HPDE6-E6E7 (cell line): ENCODE measurements around the gene TCF15.
"Not testable (repeated sequence)": the region's sequence is repeated elsewhere in the genome, so short reads cannot be mapped to it uniquely, and the experiment has no call there.

ENCODE experiments used
- DNase-seq: peaks from one replicate; pipeline ENCODE4 v3.0.0; 2011; ENCODE audit warnings: missing footprints; ENCODE audit errors: extremely low spot score

Gene TCF15

DNA sequence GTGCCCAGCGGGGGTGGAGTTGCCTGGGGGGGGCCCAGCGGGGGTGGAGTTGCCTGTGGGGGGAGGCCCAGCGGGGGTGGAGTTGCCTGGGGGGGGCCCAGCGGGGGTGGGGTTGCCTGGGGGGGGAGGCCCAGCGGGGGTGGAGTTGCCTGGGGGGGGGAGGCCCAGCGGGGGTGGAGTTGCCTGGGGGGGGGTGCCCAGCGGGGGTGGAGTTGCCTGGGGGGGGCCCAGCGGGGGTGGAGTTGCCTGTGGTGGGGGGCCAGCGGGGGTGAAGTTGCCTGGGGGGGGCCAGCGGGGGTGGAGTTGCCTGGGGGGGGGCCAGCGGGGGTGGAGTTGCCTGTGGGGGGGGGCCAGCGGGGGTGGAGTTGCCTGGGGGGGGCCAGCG, 31.9 kb upstream of the TCF15 start:
- DNase-seq = not testable (repeated sequence)

DNA sequence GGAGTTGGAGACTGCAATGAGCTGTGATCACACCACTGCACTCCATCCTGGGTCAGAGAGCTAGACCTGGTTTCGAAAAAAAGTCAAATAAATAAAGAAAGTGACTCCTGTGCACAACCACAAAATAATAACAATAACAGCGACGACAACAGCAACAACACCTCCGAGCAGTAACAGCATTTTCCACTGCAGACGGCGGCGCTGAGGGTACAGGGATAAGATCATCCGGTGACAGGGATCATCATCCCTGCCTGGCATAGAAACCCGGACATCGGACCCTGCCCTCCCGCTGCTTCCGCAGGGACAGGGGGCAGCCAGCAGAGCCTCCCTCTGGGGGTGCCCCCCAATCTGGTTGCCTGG, 31.4 kb upstream of the TCF15 start:
- no peak for DNase-seq

DNA sequence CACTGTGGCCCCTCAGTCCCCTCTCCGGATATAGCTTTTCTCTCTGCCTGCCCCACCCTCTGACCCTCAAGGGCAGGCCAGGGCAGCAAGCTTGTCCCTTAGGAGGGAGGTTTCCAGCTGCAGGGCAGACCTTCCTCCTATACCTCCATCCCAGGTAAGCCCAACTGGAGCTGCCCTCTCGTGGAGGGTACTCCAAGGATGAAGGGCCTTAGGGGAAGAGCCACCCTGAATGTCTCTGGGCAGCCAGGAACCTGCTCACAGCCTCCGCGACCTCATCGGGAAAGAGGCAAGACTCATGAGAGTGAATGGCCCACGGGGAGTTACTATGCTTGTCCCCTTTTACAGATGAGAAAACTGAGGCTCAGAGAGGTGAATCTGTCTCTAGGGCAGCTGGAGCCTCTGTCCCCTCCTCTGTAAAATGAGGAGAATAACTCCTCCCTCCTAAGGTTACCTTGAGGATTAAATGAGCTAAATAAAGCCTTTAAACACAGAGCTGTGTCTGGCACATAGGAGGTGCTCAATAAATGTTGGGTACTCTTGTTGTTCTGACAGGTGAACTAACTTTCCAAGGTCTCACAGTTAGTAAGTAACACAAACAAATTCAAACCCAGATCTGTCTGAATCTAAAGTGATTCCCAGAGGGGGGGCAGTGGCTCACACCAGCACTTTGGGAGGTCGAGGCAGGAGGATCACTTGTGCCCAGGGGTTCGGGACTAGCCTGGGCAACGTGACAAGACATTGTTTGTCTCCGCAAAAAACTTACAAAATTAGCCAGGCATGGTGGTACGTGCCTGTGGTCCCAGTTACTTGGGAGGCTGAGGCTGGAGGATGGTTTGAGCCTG, 30.8 kb upstream of the TCF15 start:
- no peak for DNase-seq

DNA sequence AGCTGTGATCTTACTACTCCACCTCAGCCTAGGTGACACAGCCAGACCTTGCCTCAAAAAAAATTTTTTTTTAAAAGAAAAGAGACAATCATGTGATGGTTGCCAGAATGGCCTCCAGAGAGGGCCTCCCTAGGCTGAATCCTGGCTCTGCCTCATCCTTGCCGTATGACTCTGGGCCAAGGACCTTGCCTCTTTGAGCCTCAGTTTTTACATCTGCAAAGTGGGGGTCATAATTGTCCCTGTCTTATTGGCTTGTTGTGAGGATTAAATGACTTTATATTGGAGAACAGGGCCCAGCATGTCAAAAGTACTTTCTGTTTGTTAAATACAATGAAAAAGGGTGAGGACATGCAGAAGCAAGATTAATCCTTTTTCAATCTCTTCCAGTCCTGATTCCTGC, 28.5 kb upstream of the TCF15 start:
- no peak for DNase-seq

DNA sequence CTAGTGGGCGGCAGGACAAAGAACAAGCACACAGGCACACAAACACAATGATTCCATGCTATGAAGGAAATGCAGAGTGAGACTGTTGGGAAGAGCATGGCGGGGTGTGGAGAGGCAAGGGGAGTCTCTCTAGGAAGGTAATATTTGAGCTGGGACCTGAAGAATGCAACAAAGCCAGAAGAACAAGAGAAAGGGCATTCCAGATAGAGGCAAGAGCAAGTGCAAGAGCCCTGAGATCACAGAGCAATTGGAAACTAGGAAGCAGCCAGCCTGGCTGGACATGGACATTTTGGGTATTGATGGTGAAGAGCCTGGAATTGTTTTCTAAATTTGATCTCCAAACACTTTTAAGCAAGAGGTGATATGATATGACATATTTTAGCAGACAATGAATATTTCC, 27.4 kb upstream of the TCF15 start:
- DNase-seq = no peak

DNA sequence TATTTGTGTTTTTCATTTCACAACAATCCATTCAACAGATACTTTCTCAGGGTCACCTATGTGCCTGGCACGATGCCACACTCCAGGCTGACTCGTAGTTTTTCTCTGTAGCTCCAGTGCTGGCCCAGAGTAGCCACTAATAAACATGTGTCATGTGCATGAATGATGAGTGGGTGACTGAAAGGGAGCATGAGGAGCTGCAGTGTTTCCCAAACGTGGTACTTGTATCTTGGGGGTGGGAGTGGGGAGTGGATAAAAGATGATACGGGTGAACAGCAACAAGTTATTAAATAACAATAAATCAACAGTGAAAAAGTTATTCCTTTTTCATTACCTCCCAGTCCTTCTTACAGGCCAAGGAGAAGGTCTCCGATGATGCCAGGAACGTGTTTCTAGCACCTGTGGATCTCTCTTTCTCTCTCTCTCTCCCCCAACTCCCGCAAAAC, 25.8 kb upstream of the TCF15 start:
- no peak for DNase-seq

DNA sequence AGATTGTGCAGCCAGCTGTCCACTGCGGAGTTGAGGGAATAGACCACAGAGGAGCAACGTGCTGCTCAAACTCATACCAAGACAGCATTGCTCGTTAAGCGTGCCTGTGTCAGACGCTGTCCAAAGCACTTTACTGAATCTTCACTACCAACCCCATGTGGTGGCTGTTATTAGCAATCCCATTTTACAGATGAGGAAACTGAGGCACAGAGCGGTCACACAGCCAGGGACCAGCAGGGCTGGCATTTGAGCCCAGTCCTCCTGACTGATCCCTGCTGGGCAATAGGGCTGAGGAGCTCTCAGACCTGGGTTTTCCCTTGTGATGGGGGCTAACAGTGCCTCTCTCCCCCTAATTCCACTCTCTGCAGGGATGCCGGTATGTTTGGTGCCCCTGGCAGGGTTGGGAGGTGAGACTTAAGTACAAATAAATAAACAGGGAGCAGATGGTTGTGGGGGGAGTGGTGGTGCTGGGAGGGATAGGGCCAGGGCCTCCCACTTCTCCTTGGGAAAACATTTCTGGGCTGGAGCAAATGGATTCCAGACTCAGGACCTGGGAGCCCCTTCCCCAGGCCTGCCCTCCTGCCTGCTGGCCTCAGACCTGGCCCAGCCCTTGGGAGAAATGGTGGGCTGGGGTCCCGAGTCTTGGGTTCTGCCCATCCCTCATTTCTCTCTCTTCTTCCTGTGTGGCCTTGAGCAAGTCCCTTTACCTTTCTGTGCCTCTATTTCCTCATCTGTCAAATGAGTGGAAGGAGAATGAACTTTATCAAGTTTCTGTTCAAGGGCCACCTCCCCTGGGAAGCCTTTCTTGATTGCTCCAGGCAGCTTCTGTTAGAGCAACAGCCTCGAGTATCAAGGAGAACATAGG, 25.2 kb upstream of the TCF15 start:
- DNase-seq = no peak

DNA sequence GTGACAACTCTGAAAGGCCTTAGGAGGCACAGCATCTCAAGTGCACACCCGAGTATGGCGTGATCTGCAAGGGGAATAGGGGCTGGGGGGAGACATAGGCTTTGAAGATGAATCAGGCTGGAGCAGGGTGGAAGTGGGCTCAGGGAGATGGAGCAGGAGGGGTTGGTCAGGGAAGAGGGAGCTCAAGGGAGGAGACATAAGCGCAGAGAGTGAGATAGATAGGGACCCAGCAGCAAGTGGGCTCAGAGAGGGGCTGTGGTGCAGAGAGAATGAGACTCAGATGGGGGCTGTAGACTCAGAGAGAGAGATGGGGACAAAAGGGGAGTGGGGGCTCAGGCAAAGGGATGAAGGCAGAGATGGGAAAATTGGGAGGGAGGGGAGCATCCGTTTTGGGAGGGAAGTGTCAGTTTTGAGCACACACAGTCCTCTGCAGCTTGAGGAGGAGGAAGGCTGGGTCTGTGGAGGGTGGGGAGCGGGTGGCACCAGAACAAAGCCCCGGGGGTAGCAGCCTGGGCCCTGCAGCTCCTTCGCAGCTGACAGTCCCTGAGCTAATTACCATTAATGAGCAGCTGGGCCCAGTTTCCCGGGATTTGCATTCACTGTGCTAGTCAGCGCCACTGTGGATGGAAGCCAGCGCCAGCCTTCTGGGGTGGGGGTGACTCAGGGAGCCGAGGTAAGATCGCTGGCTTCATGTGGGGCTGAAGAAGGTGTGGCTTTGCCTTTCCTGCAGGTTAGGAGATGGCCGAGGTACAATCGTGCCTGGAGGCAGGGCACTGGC, 24.2 kb upstream of the TCF15 start:
- no peak for DNase-seq

DNA sequence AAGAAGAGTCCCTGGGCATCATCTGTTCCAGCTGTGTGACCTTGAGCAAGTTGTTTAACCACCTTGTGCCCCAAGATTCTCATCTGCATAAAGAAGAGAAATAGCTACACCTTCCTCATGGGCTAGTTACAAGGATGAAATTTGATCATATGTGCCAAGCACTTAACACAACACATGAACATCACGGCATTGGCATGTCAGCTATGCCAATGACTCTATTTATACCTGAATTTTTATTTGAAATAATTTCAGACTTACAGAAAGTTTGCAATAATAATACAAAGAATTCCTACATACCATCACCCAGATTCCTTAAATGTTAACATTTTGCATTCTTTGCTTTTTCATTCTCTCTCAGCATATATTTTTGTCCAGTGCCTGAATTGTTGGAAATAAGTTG, 21.0 kb upstream of the TCF15 start:
- no peak for DNase-seq

DNA sequence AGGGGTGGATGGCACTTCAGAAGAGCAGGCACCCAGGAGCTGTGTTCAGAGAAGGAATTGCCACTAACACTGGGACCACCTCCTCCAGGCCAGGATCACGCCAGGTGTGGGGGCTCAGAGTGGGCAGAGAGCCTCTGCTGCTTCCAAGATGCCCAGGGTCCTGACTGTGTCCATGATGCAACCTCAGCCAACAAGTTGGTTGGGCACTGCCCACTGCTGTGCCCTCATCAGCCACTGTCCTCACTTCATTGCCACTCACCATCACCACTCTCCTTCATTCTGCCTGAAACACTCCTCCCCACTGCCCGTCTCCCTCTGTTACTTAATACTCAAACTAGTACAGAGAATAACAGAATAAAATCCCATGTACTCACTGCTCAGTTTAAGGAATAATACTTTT, 16.5 kb upstream of the TCF15 start:
- no peak for DNase-seq

DNA sequence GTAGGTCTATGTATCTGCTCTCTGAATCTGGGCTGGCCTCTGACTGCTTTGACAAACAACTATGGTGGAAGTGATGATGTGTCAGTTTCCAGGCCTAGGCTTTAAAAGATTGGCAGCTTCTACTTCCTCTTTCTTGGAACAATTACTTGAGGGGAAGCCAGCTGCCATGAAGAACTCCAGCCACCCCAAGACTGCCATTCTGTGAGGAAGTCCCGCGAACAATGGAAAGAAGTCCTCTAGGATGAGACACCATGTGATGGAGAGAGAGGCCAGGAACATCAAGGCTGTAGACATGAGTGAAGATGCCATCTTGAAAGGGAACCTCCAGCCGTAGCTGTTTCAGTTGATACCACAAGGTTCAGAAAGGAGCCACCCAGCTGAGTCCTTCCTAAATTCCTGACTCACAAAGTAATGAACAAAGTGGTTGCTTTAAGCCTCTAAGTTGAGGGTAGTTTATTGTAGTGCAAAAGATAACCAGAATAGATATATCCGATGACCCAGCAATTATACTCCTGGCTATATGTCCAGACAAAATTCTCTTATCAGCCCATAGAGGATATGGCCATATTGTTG, 15.3 kb upstream of the TCF15 start:
- DNase-seq = no peak

DNA sequence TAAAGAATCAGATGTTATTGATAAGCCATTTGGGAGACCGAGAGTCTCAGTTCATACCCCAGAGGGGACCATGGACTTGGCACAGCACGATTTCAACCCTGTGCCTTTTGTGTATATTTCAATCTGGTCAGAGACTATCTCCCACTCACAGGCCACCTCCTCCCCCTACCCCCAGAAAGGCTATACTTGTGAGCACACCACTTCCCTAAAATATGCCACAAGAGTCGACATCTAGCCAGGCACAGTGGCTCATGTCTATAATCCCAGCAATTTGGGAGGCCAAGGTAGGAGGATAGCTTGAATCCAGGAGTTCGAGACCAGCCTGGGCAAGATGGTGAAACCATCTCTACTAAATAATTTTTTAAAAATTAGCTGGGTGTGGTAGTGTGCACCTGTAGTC, 13.6 kb upstream of the TCF15 start:
- DNase-seq = no peak

DNA sequence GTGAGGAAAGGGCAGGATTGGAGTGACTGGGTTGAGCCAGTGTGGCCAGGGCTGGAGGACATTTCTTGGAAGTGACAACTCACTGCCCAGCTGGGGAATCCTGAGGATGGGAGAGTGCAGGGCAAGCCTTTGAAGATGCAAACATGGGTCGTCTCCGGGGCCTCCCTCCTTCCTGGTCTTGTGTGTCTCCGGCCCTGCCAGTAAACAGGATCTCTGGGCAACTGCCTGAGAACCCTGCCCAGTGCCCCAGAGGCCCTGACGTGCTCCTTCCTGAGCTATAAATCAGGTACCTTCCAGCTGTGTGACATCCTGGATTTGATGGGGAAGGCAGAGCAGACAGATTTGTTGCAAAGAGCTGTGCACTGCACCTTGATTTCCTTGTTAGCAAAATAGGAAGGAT, 12.9 kb upstream of the TCF15 start:
- DNase-seq = no peak

DNA sequence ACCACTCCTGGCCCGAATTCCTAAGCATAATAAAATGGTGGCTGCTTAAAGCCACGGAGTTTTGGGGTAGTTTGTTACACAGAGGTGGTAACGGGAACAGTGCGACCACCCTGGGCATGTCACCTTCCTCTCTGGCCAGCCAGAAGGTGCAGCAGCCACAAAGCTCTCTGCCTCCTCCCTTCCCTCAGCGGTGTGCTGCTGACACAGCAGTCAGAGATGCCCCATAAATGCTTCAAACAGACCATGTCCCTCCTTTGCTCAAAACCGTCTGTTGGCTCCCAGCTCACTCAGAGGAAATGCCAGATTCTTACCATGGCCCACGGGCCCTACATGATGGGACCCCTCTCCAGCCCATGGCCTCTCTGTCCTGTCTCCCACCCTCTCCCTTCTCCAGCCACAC, 12.1 kb upstream of the TCF15 start:
- no peak for DNase-seq

DNA sequence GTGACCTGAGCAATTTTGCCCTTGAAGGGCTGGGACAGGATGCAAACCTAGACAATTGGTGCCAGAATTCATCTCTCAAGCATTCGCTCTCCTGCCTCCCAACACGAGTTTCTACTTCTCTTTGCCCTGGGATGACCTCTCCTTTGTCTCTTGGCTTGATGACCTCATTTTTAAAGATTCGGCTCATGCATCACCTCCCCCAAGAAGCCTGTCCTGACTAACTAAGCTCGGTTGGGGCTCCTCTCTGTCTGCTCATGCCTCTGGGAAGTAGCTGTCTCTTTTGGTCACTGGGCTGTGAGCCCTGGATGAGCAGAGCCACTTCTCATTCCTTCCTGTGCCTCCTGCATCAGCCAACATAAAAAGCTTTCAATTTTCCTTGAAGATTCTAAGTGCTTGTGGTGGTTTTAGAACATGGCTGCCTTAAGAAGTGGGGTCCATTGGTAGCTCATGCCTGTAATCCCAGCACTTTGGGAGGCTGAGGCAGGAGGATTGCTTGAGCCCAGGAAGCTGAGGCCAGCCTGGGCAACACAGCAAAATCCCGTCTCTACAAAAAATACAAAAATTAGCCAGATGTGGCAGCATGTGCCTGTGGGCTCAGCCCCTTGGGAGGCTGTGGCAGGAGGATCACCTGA, 11.1 kb upstream of the TCF15 start:
- DNase-seq = no peak

DNA sequence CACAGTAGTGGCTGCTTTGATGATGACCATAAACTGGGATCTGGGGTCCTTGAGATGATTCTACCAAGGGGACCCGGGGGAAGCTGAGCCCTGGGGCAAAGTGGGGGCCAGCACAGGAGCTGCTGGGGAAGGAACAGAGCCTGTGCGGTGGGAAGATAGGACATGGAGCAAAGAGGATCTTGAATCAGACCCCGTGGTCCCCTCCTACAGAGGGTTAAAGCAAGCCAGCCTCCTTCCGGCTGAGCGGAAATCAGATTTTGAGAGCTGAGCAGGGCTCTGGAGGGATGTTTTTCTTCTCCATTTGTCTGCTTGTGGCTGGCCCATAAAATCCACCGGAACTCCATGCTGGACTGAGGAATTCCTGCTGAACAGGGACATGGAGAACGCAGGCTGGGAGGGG, 10.1 kb upstream of the TCF15 start:
- DNase-seq = no peak

DNA sequence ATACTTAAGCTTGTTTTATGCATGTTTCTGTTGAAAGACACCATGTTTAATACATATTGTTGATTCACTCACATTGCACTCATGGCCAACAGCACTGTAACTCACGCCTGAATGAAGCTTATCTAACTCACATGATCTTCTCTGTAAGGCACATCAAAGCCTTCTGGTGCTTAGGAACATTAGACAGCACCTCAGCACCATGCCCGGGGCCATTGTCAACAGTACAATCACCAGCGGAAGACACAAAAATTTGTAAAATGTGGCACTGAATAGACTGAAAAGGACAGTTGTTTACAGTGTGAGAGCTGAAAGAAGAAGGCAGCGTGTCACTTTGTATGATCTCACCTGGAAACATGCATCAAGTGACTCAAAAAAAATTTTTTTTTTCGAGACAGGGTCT, 8.9 kb upstream of the TCF15 start:
- no peak for DNase-seq

DNA sequence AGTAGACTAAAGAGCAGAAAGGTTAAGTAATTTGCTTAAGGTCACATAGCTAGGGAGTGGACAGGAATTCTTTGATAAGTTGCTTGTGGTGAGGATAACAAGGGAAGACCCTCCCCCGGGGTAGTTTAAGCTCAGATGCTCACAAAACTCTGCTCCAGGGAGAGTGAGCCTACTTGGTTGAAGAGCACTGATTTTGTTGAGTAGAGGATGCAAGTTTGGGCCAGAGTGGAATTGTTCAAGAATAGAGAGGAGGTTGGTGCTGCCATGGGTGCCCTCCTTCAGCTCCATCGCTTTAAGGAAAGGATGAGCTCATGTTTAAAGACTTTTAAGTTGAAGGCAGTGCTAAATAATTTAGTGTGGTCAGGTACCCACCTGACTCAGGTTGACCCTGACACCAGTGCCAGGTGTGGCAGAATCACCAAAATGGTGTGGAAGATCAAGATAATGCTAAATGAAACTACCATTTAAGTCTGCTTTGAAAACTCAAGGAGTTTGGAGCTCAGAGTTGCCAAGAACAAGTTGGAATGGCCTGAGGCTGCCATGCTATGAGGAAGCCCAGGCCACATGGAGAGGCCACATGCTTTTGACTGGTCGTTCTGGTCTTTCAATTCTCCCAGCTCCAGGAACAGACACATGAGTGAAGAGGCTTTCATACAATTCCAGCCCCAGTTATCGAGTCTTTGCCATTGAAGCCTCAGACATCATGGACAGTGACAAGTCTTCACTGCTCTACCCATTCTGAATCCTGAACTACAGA, 8.0 kb upstream of the TCF15 start:
- DNase-seq = no peak

DNA sequence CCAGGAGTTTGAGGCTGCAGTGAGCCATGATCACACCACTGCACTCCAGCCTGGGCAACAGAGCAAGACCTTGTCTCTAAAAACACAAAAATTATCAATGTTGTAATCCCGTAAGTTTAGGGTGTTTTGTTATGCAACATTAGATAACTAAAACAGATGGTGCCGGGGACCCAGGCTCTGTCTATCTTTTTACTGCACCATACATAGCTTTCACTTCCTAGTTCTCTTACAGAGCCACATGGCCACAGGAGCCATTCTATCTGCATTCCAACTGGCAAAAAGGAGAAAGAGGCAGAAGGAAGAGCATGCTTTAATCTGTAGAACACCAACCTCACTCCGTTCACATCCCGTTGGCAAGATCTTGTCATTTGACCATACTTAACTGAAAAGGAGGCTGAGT, 5.4 kb upstream of the TCF15 start:
- DNase-seq = no peak

DNA sequence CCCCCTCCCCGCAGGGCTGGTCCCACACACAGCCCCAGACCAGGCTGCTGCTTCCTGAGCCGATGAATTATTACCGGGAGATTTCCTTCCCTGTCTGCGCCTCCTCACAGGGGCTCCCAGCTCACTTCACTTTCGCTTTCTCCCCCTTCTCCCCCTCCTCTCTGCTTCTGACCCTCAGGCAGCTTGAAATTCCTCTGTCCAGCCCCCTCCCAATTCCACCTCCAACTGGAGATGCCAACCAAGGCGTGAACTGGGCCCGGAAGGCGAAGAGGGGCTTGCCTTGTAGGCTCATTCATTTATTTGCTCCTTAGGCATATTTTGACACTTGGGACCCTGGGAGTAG, 1.7 kb upstream of the TCF15 start:
- no peak for DNase-seq
